GM20000 (cell line): ENCODE results near the gene ARF1.
A peak's percentile ranks its signal among the peaks of the same experiment; 100 is the strongest.

ENCODE experiments used
- DNase-seq: peaks from one replicate; pipeline ENCODE4 v3.0.0; 2012; ENCODE audit warnings: low spot score
- TF ChIP-seq, protein P1 (sequence below): IDR thresholded peaks from 2 replicates; pipeline ENCODE4 v1.5.1; 2012; ENCODE audit warnings: mild to moderate bottlenecking, control low read depth; ENCODE audit errors: extremely low read depth, missing control alignments

The ARF1 gene

DNA sequence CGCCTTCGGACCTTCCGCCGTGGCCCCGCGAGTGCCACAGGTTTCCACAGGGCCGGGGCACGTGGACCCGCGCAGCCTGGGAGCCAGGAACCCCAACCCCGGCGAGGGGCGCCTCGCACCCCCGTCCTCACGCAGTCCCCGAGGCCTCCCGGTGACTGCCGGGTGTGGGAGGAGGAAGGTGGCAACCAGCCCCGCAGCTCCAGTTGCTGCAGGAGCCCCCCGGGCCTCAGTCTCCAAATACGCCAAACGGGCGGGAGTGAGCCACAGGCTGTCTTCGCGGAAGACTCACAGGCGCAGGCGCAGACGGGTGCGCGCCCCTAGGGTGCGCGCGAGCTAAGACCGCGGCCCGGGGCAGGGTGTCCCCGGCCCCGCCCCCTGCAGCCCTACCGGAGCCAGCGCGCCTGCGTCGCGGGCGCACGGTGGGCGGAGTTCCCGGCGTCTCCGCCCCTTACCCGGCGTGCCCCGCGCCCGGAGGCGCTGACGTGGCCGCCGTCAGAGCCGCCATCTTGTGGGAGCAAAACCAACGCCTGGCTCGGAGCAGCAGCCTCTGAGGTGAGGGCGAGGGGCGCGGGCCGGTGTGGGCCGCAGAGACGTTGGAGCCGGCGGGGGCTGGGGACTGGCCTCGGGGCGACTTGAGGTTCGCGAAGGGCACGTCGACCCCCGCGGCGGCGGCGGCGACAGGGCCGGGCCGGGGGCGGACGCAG lies at the start of gene ARF1:
Gene ARF1 (plus strand): TSS at position 495 of the 704 bp plus-strand sequence. CDS start 14,407 bp downstream, outside the sequence.
- DNase-seq, result peak; percentile 100
- TF ChIP-seq, protein P1, sequence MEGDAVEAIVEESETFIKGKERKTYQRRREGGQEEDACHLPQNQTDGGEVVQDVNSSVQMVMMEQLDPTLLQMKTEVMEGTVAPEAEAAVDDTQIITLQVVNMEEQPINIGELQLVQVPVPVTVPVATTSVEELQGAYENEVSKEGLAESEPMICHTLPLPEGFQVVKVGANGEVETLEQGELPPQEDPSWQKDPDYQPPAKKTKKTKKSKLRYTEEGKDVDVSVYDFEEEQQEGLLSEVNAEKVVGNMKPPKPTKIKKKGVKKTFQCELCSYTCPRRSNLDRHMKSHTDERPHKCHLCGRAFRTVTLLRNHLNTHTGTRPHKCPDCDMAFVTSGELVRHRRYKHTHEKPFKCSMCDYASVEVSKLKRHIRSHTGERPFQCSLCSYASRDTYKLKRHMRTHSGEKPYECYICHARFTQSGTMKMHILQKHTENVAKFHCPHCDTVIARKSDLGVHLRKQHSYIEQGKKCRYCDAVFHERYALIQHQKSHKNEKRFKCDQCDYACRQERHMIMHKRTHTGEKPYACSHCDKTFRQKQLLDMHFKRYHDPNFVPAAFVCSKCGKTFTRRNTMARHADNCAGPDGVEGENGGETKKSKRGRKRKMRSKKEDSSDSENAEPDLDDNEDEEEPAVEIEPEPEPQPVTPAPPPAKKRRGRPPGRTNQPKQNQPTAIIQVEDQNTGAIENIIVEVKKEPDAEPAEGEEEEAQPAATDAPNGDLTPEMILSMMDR, result no peak

DNA sequence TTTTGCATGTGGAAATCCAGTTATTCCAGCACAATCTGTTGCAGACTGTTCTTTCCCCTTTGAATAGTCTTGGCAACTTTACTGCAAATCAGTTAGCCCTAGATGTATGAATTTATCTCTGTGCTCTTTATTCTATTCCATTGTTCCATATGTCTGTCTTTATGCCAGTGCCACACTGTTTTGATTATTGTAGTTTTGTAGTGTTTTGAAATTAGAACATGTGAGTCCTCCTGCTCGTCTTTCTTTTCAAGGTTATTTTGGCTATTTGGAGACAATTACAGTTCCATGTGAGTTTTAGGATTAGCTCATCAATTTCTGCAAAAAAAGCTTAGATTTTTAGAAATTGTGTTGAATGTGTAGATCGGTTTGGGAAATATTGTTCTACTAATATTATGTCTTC lies 49.1 kb upstream of the ARF1 start:
- DNase-seq, result no peak
- TF ChIP-seq, protein P1, result no peak

DNA sequence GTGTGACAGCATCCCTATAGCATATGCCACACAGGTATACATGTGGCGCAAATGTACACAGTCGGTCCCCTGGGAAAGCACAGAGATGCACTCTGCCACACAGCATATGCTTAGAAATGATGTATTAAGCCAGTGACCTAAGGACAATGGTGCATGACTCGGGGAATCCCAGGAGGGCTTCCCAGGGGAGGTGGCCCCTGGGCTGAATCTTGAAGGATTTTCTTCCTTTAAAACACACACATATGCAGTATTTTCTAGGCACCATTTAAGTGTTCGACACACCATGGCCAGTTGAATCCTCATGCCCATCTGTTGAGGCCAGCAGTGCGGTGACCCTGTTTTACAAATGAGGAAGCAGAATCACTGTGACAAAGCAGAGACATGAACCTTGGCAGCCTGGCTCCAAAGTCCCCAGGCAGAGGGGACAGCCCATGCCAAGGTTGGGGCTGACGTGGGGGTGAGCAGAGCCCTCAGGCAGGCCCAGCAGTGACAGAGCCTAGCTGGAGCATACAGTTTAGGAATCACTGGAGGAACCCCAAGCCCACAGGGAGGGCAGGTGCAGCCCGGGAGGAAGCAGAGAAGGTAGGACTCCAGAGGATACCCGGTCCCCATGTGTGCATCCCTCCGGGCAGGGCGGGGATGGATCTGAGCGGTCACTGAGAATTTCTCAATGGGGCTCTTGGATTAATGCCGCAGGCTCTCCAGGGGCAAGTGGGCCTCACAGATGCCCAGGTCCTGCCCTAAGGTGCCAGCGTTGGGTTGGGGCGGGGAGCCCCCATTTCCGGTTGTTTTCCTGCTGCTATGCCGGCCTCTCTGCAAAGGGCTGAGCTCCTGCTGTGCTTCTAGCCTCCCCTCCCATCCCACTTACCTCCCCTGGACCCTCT lies 47.3 kb upstream of the ARF1 start:
- DNase-seq, result no peak
- TF ChIP-seq, protein P1, result no peak

DNA sequence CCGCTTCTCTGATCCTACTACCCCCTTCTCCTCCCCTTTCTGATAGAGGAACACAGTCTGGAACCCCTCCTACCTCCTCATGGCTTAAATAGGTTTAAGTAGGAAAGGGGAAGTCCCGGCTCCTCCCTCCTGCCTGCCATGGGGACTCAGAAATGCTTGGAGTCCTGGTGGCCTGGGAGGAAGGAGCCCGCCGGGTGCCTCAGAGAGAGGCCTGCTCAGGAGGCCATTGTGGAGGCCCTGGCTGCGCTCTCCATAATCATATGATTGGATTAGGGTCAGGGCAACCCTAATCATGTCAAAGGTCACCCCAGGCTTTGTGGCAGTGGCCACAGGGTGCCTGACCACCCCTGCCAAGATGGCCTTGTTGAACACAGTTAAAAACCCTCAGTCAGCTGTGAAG lies 46.7 kb upstream of the ARF1 start:
- DNase-seq, result no peak
- TF ChIP-seq, protein P1, result no peak

DNA sequence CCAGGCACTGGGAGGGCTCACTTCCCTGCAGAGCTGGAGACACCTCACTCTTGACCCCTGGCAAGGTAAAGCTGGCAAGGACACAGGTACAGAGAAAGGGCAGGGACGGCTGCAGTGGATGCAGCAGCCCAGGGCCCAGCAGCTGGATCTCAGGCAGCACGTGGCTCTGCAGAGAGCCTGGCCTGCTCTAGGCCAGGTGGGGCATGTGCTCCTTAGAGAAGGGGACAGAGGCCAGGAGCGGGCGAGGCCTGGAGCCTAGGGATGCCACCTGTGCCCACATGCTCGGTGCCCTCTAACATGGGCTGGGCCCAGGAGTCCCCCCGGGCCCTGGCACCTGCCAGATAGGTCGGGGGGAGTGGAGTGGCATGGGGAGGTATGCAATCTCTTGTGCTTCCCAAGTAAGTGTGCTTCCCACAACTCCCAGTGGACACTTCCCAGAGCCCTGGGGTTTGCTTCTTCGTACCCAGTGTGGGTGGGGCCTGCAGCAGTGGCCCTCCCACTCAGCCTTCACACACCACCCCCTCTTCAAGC lies 45.7 kb upstream of the ARF1 start:
- TF ChIP-seq, protein P1, result no peak
- DNase-seq, result no peak

DNA sequence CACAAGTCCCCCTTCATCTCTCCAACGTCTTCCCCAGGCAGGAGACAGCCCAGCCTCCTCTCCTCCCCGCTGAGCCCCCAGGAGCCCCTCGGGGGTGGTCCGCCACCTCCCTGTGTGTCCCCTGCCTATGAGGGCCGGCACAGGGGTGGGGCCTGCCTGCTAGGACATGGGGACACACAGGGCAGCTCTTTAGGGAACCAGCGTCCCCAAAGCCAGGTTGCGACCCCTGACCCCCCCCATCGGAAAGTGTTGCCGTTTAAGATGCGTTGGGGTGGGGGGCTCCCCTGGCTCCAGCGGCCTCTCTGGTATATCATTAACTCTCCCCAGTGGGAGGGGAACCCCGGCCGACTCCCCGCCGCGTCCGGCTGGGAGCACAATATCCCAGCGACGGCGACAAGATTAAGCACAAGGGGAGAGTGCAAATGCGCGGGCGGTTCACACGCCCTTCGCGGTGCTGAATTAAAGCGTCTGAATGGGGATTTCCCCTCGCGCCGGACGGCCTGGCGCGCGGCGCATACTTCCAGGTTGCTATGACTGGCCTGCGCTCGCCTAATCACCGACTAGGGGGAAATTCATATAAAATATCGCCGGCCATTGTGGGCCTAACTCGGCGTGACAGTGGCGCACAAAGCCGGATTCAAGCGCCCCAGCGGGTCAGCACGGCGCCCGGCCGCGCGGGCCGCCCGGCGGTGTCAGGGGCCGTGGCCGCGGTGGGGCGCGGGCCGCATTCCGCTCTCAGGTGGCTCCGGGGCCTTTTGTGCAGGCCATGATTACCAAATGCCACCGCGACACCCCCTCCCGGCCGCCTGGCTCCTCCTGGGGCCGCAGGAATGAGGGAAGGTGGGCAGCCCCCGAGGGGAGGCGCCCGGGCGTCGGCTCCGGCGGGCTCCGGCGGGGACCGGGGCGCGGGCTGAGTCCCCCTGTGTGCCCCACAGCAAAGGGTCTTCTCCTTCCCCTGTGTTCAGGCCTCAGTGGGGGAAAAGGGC lies 44.8 kb upstream of the ARF1 start:
- peak; percentile 91 for DNase-seq
- TF ChIP-seq, protein P1, result no peak
